ENCODE results near the gene PCID2.

DNA sequence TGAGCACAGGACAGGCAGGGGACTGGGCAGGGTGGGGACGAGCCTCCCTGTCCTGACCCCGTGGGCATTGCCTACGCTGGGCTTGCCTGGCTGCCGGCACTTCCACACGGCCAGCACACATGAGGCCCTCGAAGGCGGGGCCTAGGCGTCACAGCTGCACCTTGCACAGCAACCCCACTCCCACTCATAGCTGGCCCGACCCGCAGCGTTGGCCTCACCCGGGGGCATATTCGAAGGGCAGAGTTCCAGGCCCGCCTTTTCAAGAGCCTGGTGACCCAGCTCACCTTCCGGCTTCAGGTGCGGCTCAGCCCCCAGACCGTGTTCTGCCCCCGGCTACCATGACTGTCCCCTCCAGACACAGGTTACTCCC is 66.9 kb downstream of the PCID2 start:
- TF ChIP-seq POLR2A (IDR thresholded peaks at IDR 0.05; ENCODE audit: extremely low read depth, insufficient read length) (no peak), MYC (IDR thresholded peaks at IDR 0.05; ENCODE audit: low read depth, low read length) (no peak)
- TF ChIP-seq, protein P1, sequence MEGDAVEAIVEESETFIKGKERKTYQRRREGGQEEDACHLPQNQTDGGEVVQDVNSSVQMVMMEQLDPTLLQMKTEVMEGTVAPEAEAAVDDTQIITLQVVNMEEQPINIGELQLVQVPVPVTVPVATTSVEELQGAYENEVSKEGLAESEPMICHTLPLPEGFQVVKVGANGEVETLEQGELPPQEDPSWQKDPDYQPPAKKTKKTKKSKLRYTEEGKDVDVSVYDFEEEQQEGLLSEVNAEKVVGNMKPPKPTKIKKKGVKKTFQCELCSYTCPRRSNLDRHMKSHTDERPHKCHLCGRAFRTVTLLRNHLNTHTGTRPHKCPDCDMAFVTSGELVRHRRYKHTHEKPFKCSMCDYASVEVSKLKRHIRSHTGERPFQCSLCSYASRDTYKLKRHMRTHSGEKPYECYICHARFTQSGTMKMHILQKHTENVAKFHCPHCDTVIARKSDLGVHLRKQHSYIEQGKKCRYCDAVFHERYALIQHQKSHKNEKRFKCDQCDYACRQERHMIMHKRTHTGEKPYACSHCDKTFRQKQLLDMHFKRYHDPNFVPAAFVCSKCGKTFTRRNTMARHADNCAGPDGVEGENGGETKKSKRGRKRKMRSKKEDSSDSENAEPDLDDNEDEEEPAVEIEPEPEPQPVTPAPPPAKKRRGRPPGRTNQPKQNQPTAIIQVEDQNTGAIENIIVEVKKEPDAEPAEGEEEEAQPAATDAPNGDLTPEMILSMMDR (IDR thresholded peaks at IDR 0.05; ENCODE audit: low read depth, low read length), result no peak
- TF ChIP-seq, protein P2, sequence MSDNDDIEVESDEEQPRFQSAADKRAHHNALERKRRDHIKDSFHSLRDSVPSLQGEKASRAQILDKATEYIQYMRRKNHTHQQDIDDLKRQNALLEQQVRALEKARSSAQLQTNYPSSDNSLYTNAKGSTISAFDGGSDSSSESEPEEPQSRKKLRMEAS (IDR thresholded peaks at IDR 0.05; ENCODE audit: low read depth, low read length), result no peak
